Thyroid gland (tissue), 4 donors: ENCODE data around the gene TIMM17B.
"Not testable (repeated sequence)": the region's sequence is repeated elsewhere in the genome, so short reads cannot be mapped to it uniquely, and the experiment has no call there.

ENCODE experiments used
- POLR2A ChIP-seq, 2 donors: fragments of 450-650 bp; IDR thresholded peaks; one replicate each; pipeline ENCODE4 v1.6.1; 2017; ENCODE audit warnings: antibody characterized with exemption in 2 of 2, mild to moderate bottlenecking in 2 of 2, moderate library complexity in 1 of 2
- TF ChIP-seq, protein P1 (sequence below), 6 experiments: fragments of 200-600 bp in 3 of 6; fragments of 450-650 bp in 3 of 6; sonication (generic) in 3 of 6; IDR thresholded peaks; one replicate each; pipeline ENCODE4 v1.5.1; 2016 to 2019; ENCODE audit warnings: antibody characterized with exemption in 6 of 6, mild to moderate bottlenecking in 2 of 6, inconsistent platforms in 1 of 6, moderate library complexity in 1 of 6

DNA sequence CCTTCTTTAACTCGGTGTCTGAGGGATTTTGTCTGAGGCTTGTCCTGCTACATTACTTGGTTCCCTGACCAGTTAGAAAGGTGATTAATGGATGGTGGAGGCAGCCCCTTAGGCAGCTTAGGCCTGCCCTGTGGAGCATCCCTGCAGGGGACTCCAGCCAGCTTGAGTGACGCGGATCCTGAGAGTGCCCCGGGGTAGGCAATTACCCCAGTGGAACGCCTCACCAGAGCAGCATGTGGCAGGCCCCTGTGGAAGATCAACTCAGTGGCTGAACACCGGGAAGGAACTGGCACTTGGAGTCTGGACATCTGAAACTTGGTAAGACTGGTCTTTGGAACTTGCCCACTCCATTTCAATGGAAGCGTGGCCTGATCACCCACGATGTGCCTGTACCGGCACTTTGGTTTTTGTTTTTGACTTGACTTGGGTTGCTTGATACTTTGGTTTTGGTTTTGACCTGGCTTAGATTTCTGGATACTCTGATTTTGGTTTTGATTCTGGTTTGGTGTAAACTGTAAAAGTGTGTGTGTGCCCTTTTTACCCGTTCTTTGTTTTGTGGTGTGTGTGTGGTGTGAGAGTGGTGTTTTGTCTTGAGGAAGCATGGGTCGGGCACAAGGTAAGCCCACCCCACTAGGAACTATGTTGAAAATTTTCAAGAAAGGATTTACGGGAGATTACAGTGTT lies 43.3 kb downstream of the TIMM17B start:
- TF ChIP-seq POLR2A (IDR thresholded peaks at IDR 0.05): not testable (repeated sequence)
- TF ChIP-seq, protein P1, sequence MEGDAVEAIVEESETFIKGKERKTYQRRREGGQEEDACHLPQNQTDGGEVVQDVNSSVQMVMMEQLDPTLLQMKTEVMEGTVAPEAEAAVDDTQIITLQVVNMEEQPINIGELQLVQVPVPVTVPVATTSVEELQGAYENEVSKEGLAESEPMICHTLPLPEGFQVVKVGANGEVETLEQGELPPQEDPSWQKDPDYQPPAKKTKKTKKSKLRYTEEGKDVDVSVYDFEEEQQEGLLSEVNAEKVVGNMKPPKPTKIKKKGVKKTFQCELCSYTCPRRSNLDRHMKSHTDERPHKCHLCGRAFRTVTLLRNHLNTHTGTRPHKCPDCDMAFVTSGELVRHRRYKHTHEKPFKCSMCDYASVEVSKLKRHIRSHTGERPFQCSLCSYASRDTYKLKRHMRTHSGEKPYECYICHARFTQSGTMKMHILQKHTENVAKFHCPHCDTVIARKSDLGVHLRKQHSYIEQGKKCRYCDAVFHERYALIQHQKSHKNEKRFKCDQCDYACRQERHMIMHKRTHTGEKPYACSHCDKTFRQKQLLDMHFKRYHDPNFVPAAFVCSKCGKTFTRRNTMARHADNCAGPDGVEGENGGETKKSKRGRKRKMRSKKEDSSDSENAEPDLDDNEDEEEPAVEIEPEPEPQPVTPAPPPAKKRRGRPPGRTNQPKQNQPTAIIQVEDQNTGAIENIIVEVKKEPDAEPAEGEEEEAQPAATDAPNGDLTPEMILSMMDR (IDR thresholded peaks at IDR 0.05): not testable (repeated sequence)
